RPMI8226 (cell line): ENCODE data around the gene CNPY1.
A peak's percentile ranks its signal among the peaks of the same experiment; 100 is the strongest.

Experiments used
- DNase-seq: peaks from one replicate; pipeline ENCODE4 v3.0.0-alpha.2; 2015

The CNPY1 gene

GRCh38 chr7:155487509-155488482 is 58.6 kb downstream of the CNPY1 start:
- no peak for DNase-seq

DNA sequence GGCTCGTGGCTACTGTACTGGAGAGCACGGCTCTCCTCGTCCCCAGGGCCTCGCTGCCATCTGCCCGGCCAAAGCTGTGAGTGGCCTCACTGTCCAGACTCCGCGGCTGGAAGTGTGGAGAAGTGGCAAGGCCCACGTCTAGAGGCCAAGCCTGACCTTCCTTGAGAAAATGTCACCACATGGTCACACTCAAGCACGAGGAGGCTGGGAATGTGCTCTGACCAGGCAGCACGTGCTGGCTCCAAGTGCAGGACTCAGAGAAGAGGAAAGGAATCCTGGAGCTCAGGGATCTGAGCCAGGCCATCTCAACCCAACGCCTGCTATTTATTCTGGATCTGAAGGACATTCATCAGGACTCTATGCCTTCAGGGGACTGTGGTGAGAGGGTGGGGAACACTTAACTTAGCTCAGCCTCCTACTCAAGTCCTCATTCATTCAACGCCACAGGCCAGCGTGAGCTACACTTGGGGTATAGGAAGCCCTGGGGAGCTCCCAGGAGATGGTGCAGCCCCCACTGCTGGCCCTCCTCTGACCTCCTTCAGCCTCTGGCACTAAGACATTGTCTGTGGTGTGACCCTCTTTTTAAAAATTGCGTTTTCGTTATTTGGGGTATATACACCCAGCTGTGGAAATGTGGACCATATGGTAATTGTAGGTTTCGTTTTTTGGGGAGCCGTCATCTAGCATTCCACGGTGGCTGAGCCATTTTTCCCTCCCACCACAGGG is 59.4 kb downstream of the CNPY1 start:
- no peak for DNase-seq

DNA sequence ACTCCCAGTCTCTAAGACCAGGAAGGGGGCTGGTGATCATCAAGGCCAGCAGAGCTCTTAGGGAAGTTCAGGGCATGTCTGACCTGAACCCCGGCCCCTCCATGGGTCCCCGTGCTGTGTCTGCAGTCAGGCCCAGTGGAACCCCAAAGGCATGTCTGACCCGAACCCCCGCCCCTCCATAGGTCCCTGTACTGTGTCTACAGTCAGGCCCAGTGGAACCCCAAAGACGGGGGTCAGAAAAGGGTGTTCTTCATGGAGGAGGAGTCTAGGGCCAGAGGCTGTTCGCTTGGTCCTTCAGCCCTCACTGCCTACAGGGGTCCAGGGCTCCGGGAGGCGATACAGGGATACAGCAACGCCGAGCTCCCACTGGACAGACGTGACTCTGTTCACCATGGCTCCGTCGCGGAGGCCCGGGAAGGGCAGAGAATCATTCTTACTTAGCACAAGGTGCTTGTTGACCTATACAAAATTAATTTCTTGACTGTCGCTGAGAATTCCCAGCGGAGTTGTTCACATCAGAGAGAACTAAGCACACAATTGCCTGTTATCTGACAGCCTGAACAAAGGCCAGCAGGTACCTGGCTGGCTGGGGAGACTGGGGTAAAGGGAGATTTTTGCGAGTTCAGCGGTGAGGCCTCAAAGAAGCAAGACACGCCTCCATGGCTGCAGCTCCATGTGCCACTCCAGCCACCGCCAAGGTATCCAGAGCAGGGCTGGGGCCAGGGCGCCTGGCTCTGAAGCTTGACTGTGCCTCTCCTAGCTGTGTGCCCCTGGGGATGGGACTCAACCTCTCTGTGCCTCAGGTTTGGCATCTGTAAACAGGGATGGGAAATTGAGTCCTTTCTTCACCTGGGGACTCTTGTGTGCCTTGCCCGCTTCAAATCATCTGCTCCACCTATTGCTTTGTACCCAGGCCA is 61.6 kb downstream of the CNPY1 start:
- DNase-seq, result no peak

- no peak for DNase-seq
Measured at GRCh38 chr7:155483868-155484325, 62.5 kb downstream of the CNPY1 start.

GRCh38 chr7:155483245-155483644 is 63.1 kb downstream of the CNPY1 start:
- no peak for DNase-seq

DNA sequence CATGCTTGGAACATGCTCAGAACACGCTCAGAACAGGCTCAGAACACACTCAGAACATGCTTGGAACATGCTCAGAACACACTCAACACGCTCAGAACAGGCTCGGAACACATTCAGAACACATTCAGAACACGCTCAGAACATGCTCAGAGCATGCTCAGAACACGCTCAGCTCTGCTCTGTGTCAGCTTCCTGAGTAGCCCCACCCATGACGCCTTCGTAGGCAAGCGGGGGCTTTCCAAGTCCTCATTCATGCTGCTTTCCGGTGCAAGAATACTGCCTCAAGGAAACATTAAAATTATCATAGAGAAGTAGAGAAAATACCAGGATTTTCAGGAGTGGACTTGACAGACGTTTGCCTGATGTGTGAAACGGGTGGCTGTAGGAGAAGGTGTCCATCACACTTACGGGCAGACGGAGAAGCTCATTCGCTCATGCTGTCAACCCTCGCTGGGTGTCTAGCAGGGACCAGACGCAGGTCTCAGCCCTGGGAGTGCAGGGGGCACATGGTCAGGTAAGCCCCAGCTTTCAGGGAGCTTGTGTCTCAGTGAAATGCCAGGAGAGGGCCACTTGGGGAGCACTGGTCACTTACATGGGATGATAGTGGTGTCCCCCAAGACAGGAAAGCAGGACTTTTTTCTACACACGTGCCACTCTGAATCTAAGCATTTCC is 63.7 kb downstream of the CNPY1 start:
- DNase-seq, result no peak

DNA sequence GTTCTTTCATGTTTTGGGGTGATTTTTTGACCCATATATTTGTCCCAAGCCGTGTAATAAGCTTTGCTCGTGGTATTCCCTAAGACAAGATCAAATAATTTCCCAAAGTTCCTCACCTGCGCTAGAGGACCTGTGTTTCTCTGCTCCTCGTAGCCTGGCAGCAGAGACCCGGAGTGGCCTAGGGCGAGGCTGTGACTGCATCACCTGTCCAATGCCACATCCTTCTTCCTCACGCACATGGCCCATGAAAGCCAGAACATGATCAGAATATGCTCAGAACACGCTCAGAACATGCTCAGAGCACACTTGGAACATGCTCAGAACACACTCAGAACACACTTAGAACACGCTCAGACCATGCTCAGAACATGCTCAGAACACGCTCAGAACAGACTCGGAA is 64.6 kb downstream of the CNPY1 start:
- DNase-seq, result no peak

DNA sequence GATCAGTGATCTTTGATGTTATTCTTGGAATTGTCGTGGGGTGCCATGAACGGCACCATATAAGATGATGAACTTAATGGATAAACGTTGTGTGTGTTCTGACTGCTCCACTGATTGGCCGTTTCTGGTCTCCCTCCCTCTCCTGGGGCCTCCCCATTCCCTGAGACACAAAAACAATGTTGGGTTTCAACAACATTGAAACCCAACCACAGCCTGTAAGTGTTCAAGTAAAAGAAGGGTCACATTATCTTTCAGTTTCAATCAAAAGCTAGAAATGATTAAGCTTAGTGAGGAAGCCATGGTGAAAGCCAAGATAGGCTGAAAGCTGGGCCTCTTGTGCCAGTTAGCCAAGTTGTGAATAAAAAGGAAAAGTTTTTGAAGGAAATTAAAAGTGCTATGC is 68.9 kb downstream of the CNPY1 start:
- DNase-seq, result no peak

- DNase-seq, result no peak
Measured at GRCh38 chr7:155471718-155472117, 74.6 kb downstream of the CNPY1 start.

GRCh38 chr7:155470686-155471638 is 75.4 kb downstream of the CNPY1 start:
- no peak for DNase-seq

DNA sequence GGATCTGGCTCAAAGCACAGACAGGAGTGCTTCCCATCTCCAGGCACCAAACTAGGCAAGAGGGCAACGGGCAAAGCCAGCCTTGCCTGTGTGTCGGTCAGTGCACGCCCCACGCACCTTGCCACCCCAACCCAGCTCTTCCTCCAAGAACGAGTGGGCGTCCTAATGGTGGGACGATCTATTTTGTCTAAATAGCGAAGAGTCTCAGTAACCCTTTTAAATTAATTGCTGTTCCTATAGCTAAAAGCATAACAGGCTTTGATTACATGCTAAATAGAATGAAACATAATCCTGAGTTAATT is 76.2 kb downstream of the CNPY1 start:
- DNase-seq, result no peak

DNA sequence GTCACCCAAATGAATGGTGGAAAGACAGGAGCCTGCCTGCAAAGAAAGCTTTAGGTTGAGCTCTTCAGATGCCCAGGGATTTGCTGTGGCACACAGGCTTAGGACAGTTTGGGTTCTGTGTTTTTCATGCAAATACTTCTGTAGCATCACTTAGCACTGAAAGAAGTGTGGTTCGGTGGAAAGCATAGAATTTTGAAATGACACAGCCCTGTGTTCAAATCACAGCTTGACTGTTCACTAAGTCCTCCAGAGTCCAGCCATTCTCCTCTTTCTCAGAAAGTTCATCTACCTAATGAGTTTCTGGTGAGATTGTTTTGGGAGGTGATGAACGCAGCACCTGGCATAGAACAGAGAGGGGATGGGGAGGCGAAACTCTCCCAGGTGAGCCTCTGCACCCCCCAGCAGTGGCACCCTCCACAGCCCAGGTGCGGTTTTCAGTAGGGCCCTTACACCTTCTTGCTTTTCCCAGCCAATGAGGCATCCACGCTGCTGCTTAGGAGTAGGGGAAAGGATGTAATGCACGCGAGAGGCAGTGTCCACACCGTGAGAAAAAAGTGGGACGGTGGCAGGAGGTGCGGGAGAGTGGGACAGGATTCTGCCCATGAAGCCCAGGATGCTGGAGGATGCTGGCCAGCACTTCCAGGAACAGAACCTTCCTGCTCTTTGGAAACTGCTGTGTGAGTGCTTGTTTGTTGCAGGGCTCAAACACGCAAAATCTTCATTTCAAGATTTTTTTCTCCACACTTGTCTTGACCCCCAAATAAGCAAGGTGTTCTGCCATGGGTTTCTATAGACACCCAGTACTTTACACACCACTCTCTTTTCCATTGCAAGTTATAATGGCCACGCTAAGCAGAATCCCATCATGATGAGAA is 76.8 kb downstream of the CNPY1 start:
- no peak for DNase-seq

GRCh38 chr7:155468785-155469148 is 77.6 kb downstream of the CNPY1 start:
- no peak for DNase-seq

- DNase-seq, result no peak
Measured at GRCh38 chr7:155467846-155468784, 78.2 kb downstream of the CNPY1 start.

GRCh38 chr7:155466814-155467733 is 79.3 kb downstream of the CNPY1 start:
- peak; percentile 62 for DNase-seq

DNA sequence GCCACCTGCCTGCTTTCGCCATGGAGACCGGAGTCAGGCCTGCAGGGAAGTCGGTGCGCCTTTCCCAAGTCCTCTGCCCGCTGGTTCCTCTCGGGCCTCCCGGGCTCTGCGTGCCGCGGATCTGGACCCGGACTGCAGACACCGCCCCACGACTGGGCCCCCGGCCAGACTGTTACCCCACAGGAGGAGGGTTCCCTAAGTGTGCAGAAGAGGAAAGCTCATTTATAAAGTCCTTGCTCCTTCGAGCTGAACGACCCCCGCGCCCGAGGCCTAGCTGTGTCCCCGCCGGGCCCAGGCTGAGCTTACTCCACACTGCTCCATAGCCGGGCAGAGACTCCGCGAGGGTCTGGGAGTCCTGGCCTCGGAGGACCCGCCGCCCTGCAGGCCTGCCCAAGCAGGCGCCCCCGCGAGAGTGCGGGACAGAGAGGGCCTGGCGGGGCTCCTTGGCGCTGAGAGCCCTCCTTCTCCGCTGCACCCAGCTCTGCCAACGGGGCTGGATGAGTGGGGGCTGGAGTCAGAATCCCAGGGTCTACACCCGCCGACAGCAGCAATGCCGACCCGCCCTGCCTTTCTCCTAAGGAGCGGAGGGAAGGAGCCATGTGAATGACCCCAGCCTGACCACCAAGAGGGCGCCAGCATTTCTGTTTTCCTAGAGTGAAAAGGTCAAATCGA is 80.1 kb downstream of the CNPY1 start:
- no peak for DNase-seq

GRCh38 chr7:155465761-155466141 is 80.6 kb downstream of the CNPY1 start:
- DNase-seq, result no peak
